Midbrain (tissue), 1 donor: Measurements from ENCODE around the gene OR4S2.

ENCODE experiments used
- DNase-seq: peaks from one replicate; lab custom pipeline; 2025; lab: John Stamatoyannopoulos, UW

The OR4S2 gene

GRCh38 chr11:55648027-55648426 lies at the start of gene OR4S2:
OR4S2 (plus strand) TSS chr11:55648327; CDS start chr11:55650904, 2,577 bp downstream.
- no peak for DNase-seq

- DNase-seq, result no peak
Measured at GRCh38 chr11:55607545-55607944, 40.6 kb upstream of the OR4S2 start, which contains the start of gene OR4C11. OR4C11 (minus strand) TSS chr11:55607645; CDS start chr11:55604373, 3,272 bp downstream.

- DNase-seq, result no peak
Measured at GRCh38 chr11:55624531-55624930, 23.6 kb upstream of the OR4S2 start.

GRCh38 chr11:55634813-55635212 lies 13.3 kb upstream of the OR4S2 start, which contains the start of gene OR4P4:
OR4P4 (plus strand) TSS chr11:55635113.
- DNase-seq, result no peak

- DNase-seq, result no peak
Measured at GRCh38 chr11:55652560-55652959, 4.4 kb downstream of the OR4S2 start.

- DNase-seq, result no peak
Measured at GRCh38 chr11:55655096-55655495, 7.0 kb downstream of the OR4S2 start.

GRCh38 chr11:55658031-55658573 lies 10.0 kb downstream of the OR4S2 start:
- DNase-seq, result no peak

- DNase-seq, result no peak
Measured at GRCh38 chr11:55658608-55659007, 10.5 kb downstream of the OR4S2 start.

- no peak for DNase-seq
Measured at GRCh38 chr11:55661901-55662300, 13.8 kb downstream of the OR4S2 start, which contains the start of gene OR4C6. OR4C6 (plus strand) TSS chr11:55662201; CDS start chr11:55665167, 2,966 bp downstream.

GRCh38 chr11:55669376-55669775 lies 21.2 kb downstream of the OR4S2 start:
- no peak for DNase-seq

- no peak for DNase-seq
Measured at GRCh38 chr11:55673860-55674259, 25.7 kb downstream of the OR4S2 start.

GRCh38 chr11:55697817-55698216 lies 49.7 kb downstream of the OR4S2 start:
- no peak for DNase-seq

- no peak for DNase-seq
Measured at GRCh38 chr11:55701429-55701828, 53.3 kb downstream of the OR4S2 start.
